Measurements from ENCODE around the gene BUD23. TPM values are rescaled to one million over a fixed set of nuclear protein-coding genes. Genes with fewer than 3 reads are reported as not detected.
"Not testable (repeated sequence)": the region's sequence is repeated elsewhere in the genome, so short reads cannot be mapped to it uniquely, and the experiment has no call there.

BUD23 gene
- total and polyA plus RNA-seq, 4 experiments from 2014 or later = 54.3 to 187 (median 87.5) TPM

- intact Hi-C loops (cut with micrococcal nuclease) = no loop called here
- ChIA-PET POLR2A (ENCODE audit: partially characterized antibody) (no interaction called here), CTCF (ENCODE audit: partially characterized antibody) (interaction anchor here (1.3 to 1.8 kb wide), 2 partner anchors 13 to 46 kb away, joined by 3 to 7 read pairs; no protein-coding TSS in a partner anchor)
- no peak for DNase-seq
- Mint-ChIP-seq H3K36me3 (no peaks in the 10 kb centered on the region), H3K27ac (no peak overlapping the region), H3K4me1 (peaks cover 0 to 6% (median under 1%) of the 10 kb centered on the region in 4 donors), H3K27me3 (peaks cover 30 to 33% of the 10 kb centered on the region in 2 donors), H3K9me3 (peaks cover 0 to 2% (median 0%) of the 10 kb centered on the region in 8 donors), H3K4me3 (no peak overlapping the region)
- Histone ChIP-seq H3K27me3 (ENCODE audit: insufficient read depth, low read length) (peaks cover 15% of the 10 kb centered on the region), H3K27ac (ENCODE audit: low read depth, low read length) (no peak overlapping the region), H3K4me3 (ENCODE audit: low read length in 2 of 2) (no peak overlapping the region), H3K36me3 (ENCODE audit: insufficient read depth, low read length) (no peaks in the 10 kb centered on the region), H3K4me1 (ENCODE audit: insufficient read depth, low read length) (peaks cover 9% of the 10 kb centered on the region), H3K9me3 (ENCODE audit: control insufficient read depth in 1 of 2, low read length in 2 of 2) (no peaks in the 10 kb centered on the region)
These were observed 30.9 kb upstream of the BUD23 start for GRCh38 chr7:73652541-73652949.

- H3K27ac ChIP-seq (ENCODE audit: low read depth, low read length); H3K4me3 Mint-ChIP-seq; H3K4me3 ChIP-seq (ENCODE audit: low read length in 2 of 2); DNase-seq; H3K9me3 Mint-ChIP-seq; H3K4me1 ChIP-seq (ENCODE audit: insufficient read depth, low read length); H3K36me3 ChIP-seq (ENCODE audit: insufficient read depth, low read length); H3K9me3 ChIP-seq (ENCODE audit: control insufficient read depth in 1 of 2, low read length in 2 of 2); H3K27me3 ChIP-seq (ENCODE audit: insufficient read depth, low read length); POLR2A ChIA-PET (ENCODE audit: partially characterized antibody); H3K4me1 Mint-ChIP-seq; intact Hi-C loops (cut with micrococcal nuclease); H3K36me3 Mint-ChIP-seq; H3K27ac Mint-ChIP-seq: not testable (repeated sequence)
- CTCF ChIA-PET (ENCODE audit: partially characterized antibody) = interaction anchor here (1.0 kb wide), 1 partner anchor 49 kb away, joined by 3 read pairs; no protein-coding TSS in a partner anchor
- peaks cover 20 to 30% of the 10 kb centered on the region in 2 donors for H3K27me3 Mint-ChIP-seq
These were observed 28.1 kb upstream of the BUD23 start for GRCh38 chr7:73655309-73655708.

DNA sequence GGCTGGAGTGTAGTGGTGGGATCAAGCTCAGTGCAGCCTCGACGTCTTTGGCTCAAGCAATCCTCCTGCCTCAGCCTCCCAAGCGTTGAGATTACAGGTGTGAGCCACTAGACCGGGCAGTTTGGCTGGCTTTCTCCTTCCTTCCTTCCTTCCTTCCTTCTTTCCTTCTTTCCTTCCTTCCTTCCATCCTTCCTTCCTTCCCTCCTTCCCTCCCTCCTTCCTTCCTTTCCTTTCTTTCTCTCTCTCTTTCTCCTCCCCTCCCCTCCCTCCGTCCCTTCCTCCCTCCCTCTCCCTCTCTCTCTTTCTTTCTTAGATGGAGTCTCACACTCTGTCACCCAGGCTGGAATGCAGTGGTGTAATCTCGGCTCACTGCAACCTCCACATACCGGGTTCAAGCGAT lies 23.4 kb upstream of the BUD23 start:
- DNase-seq = no peak
- H3K4me1 Mint-ChIP-seq = no peaks in the 10 kb centered on the region
- H3K27ac ChIP-seq (ENCODE audit: low read depth, low read length) = no peak overlapping the region
- intact Hi-C loops (cut with micrococcal nuclease) = no loop called here
- H3K9me3 Mint-ChIP-seq = peaks cover 0 to 6% (median 5%) of the 10 kb centered on the region in 8 donors
- no peak overlapping the region for H3K4me3 Mint-ChIP-seq
- POLR2A ChIA-PET (ENCODE audit: partially characterized antibody) = no interaction called here
- peaks cover 4% of the 10 kb centered on the region for H3K27me3 ChIP-seq (ENCODE audit: insufficient read depth, low read length)
- no peak overlapping the region for H3K27ac Mint-ChIP-seq
- H3K36me3 Mint-ChIP-seq = peaks cover 0 to 4% of the 10 kb centered on the region in 2 donors
- no peaks in the 10 kb centered on the region for H3K4me1 ChIP-seq (ENCODE audit: insufficient read depth, low read length)
- CTCF ChIA-PET (ENCODE audit: partially characterized antibody) = no interaction called here
- peaks cover 24 to 29% of the 10 kb centered on the region in 2 donors for H3K27me3 Mint-ChIP-seq
- H3K4me3 ChIP-seq (ENCODE audit: low read length in 2 of 2) = no peak overlapping the region
- H3K9me3 ChIP-seq (ENCODE audit: control insufficient read depth in 1 of 2, low read length in 2 of 2) = no peaks in the 10 kb centered on the region
- no peaks in the 10 kb centered on the region for H3K36me3 ChIP-seq (ENCODE audit: insufficient read depth, low read length)

DNA sequence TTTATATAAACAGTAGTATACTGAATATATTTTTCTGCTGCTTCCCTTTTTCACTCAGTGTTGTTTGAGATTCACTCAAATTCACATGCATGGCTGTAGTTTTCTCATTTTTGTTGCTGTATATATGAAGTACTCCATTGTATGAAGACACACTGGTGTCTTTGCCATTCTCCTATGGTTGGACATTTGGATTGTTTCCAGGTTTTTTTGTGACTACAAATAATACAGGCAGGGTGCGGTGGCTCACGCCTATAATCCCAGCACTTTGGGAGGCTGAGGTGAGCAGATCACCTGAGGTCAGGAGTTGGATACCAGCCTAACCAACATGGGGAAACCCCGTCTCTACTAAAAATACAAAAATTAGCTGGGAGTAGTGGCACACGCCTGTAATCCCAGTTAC lies 22.8 kb upstream of the BUD23 start:
- H3K27ac Mint-ChIP-seq; H3K4me1 Mint-ChIP-seq; POLR2A ChIA-PET (ENCODE audit: partially characterized antibody); H3K4me1 ChIP-seq (ENCODE audit: insufficient read depth, low read length); H3K27ac ChIP-seq (ENCODE audit: low read depth, low read length); H3K4me3 Mint-ChIP-seq; H3K36me3 Mint-ChIP-seq; H3K4me3 ChIP-seq (ENCODE audit: low read length in 2 of 2); H3K36me3 ChIP-seq (ENCODE audit: insufficient read depth, low read length); intact Hi-C loops (cut with micrococcal nuclease); H3K9me3 Mint-ChIP-seq; H3K27me3 ChIP-seq (ENCODE audit: insufficient read depth, low read length); DNase-seq; H3K9me3 ChIP-seq (ENCODE audit: control insufficient read depth in 1 of 2, low read length in 2 of 2); CTCF ChIA-PET (ENCODE audit: partially characterized antibody): not testable (repeated sequence)
- H3K27me3 Mint-ChIP-seq = peaks cover 23 to 30% of the 10 kb centered on the region in 2 donors

DNA sequence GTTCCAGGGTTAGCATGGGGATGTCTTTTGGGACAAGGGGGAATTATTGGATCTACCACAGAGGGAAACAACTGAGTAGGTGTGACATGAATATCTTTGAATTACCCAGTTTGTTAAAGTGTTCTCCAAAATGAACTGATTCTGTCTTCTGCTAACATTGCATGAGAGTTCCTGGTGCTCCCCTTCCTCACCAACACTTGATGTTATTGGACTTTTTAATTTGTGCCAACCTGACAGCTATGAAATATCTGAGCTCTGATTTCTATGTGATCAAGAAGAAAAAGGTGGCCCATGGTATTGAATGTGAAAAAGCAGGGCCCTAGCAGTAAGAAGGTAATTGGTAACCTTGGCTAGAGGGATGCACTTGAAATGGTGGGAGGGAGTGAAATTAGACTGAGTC lies 20.4 kb upstream of the BUD23 start:
- Mint-ChIP-seq H3K4me3 (no peak overlapping the region), H3K27me3 (peaks cover 24 to 34% of the 10 kb centered on the region in 2 donors), H3K36me3 (peaks cover 0 to 4% of the 10 kb centered on the region in 2 donors), H3K27ac (peak overlapping the region in 1 of 7 donors; percentile 62), H3K9me3 (peaks cover 0 to 7% (median 6%) of the 10 kb centered on the region in 8 donors), H3K4me1 (peaks cover 0 to 8% (median 4%) of the 10 kb centered on the region in 4 donors)
- no peak for DNase-seq
- POLR2A ChIA-PET (ENCODE audit: partially characterized antibody) = no interaction called here
- no peak overlapping the region for H3K4me3 ChIP-seq (ENCODE audit: low read length in 2 of 2)
- CTCF ChIA-PET (ENCODE audit: partially characterized antibody) = interaction anchor here (0.7 kb wide), 1 partner anchor 29 kb away, joined by 3 read pairs; no protein-coding TSS in a partner anchor
- no peaks in the 10 kb centered on the region for H3K9me3 ChIP-seq (ENCODE audit: control insufficient read depth in 1 of 2, low read length in 2 of 2)
- H3K36me3 ChIP-seq (ENCODE audit: insufficient read depth, low read length) = no peaks in the 10 kb centered on the region
- H3K4me1 ChIP-seq (ENCODE audit: insufficient read depth, low read length) = peaks cover 4% of the 10 kb centered on the region
- H3K27ac ChIP-seq (ENCODE audit: low read depth, low read length) = no peak overlapping the region
- H3K27me3 ChIP-seq (ENCODE audit: insufficient read depth, low read length) = peaks cover 4% of the 10 kb centered on the region
- intact Hi-C loops (cut with micrococcal nuclease) = no loop called here

GRCh38 chr7:73667344-73668102 lies 15.9 kb upstream of the BUD23 start, which contains the start of gene VPS37D:
TSS of gene VPS37D (plus strand) at chr7:73667831. CDS start at chr7:73667959, 128 bp downstream.
- ChIA-PET POLR2A (ENCODE audit: partially characterized antibody) (interaction anchor here (0.6 to 1.3 kb wide), 9 partner anchors 11 to 149 kb away, joined by 3 to 5 read pairs (median 3); partner anchors contain the start of genes ABHD11, BAZ1B, BUD23 and DNAJC30), CTCF (ENCODE audit: partially characterized antibody) (interaction anchor here (0.7 to 2.9 kb wide), 6 partner anchors 13 to 67 kb away, joined by 3 to 19 read pairs (median 3); no protein-coding TSS in a partner anchor)
- H3K27me3 Mint-ChIP-seq = peaks cover 19 to 31% of the 10 kb centered on the region in 2 donors
- H3K36me3 Mint-ChIP-seq = peaks cover 0 to 4% of the 10 kb centered on the region in 2 donors
- Histone ChIP-seq H3K9me3 (ENCODE audit: control insufficient read depth in 1 of 2, low read length in 2 of 2) (no peaks in the 10 kb centered on the region), H3K36me3 (ENCODE audit: insufficient read depth, low read length) (no peaks in the 10 kb centered on the region), H3K27me3 (ENCODE audit: insufficient read depth, low read length) (peaks cover 13% of the 10 kb centered on the region), H3K4me1 (ENCODE audit: insufficient read depth, low read length) (peaks cover 10% of the 10 kb centered on the region), H3K27ac (ENCODE audit: low read depth, low read length) (no peak within 1 kb of the TSS), H3K4me3 (ENCODE audit: low read length in 2 of 2) (peak within 1 kb of the TSS in 1 of 2 donors; percentile 44)
- H3K9me3 Mint-ChIP-seq = peaks cover 0 to 7% (median 6%) of the 10 kb centered on the region in 8 donors
- peaks cover 4 to 12% (median 7%) of the 10 kb centered on the region in 4 donors for H3K4me1 Mint-ChIP-seq
- H3K4me3 Mint-ChIP-seq = peak within 1 kb of the TSS; percentile 70 to 81 (median 76)
- H3K27ac Mint-ChIP-seq = peak within 1 kb of the TSS in 6 of 7 donors; percentile 48 to 70 (median 54)
- intact Hi-C loops (cut with micrococcal nuclease) = loop anchor here (1.0 to 5.0 kb wide), 5 partner anchors 16 to 145 kb away; partner anchors contain the start of genes BAZ1B, BUD23, DNAJC30 and STX1A
- peak; percentile 87 to 96 (median 91) for DNase-seq

Data from CD4-positive, alpha-beta memory T cell (primary cell).